Adipocyte (in vitro differentiated cells): ENCODE results near the gene CCL5.

ENCODE experiments used
- DNase-seq: peaks from one replicate; pipeline ENCODE4 v3.0.0-alpha.2; 2015; ENCODE audit warnings: low read depth
- H3K27me3 ChIP-seq: replicated peaks from 2 replicates; pipeline ENCODE4 v1.7.0; 2013; ENCODE audit warnings: mild to moderate bottlenecking, low read length, moderate library complexity; ENCODE audit not compliant: control insufficient read depth, insufficient read depth
- H3K36me3 ChIP-seq: 2 replicates; pipeline ENCODE4 v1.7.0; 2013; ENCODE audit warnings: low read length, mild to moderate bottlenecking, moderate library complexity; ENCODE audit not compliant: control insufficient read depth, insufficient read depth, severe bottlenecking
- H3K4me1 ChIP-seq: 2 replicates; pipeline ENCODE4 v1.7.0; 2013; ENCODE audit warnings: mild to moderate bottlenecking, low read length, moderate library complexity; ENCODE audit not compliant: control insufficient read depth, insufficient read depth
- H3K4me3 ChIP-seq: 2 replicates; pipeline ENCODE4 v1.7.0; 2013; ENCODE audit warnings: mild to moderate bottlenecking, low read length, moderate library complexity
- H3K9ac ChIP-seq: 2 replicates; pipeline ENCODE4 v1.7.0; 2013; ENCODE audit warnings: mild to moderate bottlenecking, low read length, moderate library complexity
- H3K9me3 ChIP-seq: 2 replicates; pipeline ENCODE4 v1.7.0; 2013; ENCODE audit warnings: mild to moderate bottlenecking, low read length, moderate library complexity; ENCODE audit not compliant: control insufficient read depth

CCL5 gene

GRCh38 chr17:35841101-35841500 lies 39.1 kb downstream of the CCL5 start:
- H3K36me3 ChIP-seq = peaks cover 94% of the 10 kb centered on the region
- no peak overlapping the region for H3K9ac ChIP-seq
- H3K9me3 ChIP-seq = no peaks in the 10 kb centered on the region
- H3K4me3 ChIP-seq = no peak overlapping the region
- no peak for DNase-seq
- H3K4me1 ChIP-seq = peaks cover 6% of the 10 kb centered on the region
- no peaks in the 10 kb centered on the region for H3K27me3 ChIP-seq

- no peak for DNase-seq
- Histone ChIP-seq H3K27me3 (no peaks in the 10 kb centered on the region), H3K4me3 (no peak overlapping the region), H3K36me3 (peaks cover 81% of the 10 kb centered on the region), H3K9me3 (no peaks in the 10 kb centered on the region), H3K9ac (no peak overlapping the region), H3K4me1 (no peaks in the 10 kb centered on the region)
These were observed 55.0 kb downstream of the CCL5 start for GRCh38 chr17:35825206-35825605.
